OCI-LY1 (cell line): ENCODE data around the gene ZNF106.

Experiments
- CTCF ChIP-seq: fragments of 200-600 bp; sonication (generic), shearing (Covaris generic); IDR thresholded peaks from 2 replicates; pipeline ENCODE4 v1.5.1; 2017; ENCODE audit warnings: mild to moderate bottlenecking, antibody characterized with exemption, low read length, moderate library complexity, mixed read lengths
- EZH2 ChIP-seq: fragments of 200-600 bp; sonication (generic), shearing (Covaris generic); IDR thresholded peaks from 2 replicates; pipeline ENCODE4 v1.8.0; 2017; ENCODE audit warnings: borderline replicate concordance, mixed run types, mild to moderate bottlenecking, antibody characterized with exemption, low read length, moderate library complexity, mixed read lengths

GRCh38 chr15:42363487-42363886, 127.5 kb downstream of the ZNF106 start:
- no peak for TF ChIP-seq CTCF
- no peak for TF ChIP-seq EZH2
